ENCODE measurements around the gene TMEM17. TPM values are rescaled to one million over a fixed set of nuclear protein-coding genes. Genes with fewer than 3 reads are reported as not detected.
A peak's percentile ranks its signal among the peaks of the same experiment; 100 is the strongest.

The TMEM17 gene
- total and polyA plus RNA-seq, 9 of the 15 experiments (the other 6 are each of a cell fraction or from before 2014, with no cell fraction given): 0.58 to 2.2 (median 1.2) TPM

DNA sequence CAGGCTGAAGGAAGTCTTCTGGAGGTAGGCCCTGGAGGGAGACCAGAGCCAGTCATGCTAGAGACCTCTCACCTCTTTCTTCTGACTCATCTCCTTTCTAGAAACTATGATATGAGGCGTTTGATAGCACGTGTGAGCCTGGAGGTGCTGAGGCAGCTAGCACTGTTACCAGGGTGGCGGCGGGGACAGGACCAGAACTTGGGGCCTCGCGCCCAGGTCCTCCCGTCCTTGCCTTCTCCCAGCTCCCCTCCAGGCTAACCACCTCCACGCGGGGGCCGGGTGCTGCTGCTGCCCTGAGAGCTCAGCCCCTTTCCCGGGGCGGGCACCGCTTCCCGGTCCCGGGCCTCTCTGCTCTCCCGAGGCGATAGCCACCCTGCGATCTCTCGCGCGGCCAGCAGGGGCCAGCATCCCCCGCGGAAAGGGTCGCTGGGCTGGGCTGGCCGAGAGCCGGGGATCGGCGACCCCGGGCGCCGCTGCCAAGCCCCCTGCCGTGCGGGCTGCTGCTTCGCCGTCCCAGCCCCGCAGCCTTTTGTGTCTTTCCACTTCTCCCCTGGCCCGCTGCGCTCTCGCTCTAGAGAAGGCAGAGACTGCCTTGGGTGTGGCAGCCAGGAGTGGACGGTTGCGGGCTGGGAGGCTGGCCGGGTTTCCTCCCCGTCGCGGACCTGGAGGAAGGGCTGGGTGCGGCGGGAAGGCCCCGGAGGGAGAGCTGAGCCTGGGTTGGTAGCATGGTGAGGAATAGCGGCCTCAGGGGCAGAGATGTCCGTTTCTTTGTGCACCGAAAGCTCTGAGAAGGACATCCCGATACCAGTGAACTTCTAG lies 49.1 kb downstream of the TMEM17 start (continued):
- TF ChIP-seq MAZ (CRISPR knock-in tag; conservative IDR thresholded peaks at IDR 0.05 in 1 of 2, IDR thresholded peaks at IDR 0.05 in 1 of 2): peak; percentile 70 to 81
- TF ChIP-seq ETV1 (tag; conservative IDR thresholded peaks at IDR 0.05; ENCODE audit: low read depth): no peak
- TF ChIP-seq, protein P1, sequence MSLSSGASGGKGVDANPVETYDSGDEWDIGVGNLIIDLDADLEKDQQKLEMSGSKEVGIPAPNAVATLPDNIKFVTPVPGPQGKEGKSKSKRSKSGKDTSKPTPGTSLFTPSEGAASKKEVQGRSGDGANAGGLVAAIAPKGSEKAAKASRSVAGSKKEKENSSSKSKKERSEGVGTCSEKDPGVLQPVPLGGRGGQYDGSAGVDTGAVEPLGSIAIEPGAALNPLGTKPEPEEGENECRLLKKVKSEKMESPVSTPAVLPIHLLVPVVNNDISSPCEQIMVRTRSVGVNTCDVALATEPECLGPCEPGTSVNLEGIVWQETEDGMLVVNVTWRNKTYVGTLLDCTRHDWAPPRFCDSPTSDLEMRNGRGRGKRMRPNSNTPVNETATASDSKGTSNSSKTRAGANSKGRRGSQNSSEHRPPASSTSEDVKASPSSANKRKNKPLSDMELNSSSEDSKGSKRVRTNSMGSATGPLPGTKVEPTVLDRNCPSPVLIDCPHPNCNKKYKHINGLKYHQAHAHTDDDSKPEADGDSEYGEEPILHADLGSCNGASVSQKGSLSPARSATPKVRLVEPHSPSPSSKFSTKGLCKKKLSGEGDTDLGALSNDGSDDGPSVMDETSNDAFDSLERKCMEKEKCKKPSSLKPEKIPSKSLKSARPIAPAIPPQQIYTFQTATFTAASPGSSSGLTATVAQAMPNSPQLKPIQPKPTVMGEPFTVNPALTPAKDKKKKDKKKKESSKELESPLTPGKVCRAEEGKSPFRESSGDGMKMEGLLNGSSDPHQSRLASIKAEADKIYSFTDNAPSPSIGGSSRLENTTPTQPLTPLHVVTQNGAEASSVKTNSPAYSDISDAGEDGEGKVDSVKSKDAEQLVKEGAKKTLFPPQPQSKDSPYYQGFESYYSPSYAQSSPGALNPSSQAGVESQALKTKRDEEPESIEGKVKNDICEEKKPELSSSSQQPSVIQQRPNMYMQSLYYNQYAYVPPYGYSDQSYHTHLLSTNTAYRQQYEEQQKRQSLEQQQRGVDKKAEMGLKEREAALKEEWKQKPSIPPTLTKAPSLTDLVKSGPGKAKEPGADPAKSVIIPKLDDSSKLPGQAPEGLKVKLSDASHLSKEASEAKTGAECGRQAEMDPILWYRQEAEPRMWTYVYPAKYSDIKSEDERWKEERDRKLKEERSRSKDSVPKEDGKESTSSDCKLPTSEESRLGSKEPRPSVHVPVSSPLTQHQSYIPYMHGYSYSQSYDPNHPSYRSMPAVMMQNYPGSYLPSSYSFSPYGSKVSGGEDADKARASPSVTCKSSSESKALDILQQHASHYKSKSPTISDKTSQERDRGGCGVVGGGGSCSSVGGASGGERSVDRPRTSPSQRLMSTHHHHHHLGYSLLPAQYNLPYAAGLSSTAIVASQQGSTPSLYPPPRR (CRISPR knock-in tag; IDR thresholded peaks at IDR 0.05; ENCODE audit: borderline replicate concordance): no peak
- TF ChIP-seq KLF16 (IDR thresholded peaks at IDR 0.05): 0 out of 2 replicates have a peak, but pooled peaks have one; percentile 48
- no peak for TF ChIP-seq NFIX (CRISPR knock-in tag; IDR thresholded peaks at IDR 0.05; ENCODE audit: low read depth)
- no peak for TF ChIP-seq NELFE (IDR thresholded peaks at IDR 0.05; ENCODE audit: insufficient read depth, insufficient read length)
- no peak for TF ChIP-seq PURB (CRISPR knock-in tag; IDR thresholded peaks at IDR 0.05; ENCODE audit: low read depth)
- TF ChIP-seq MYNN (IDR thresholded peaks at IDR 0.05): no peak
- TF ChIP-seq MYNN (CRISPR knock-in tag; IDR thresholded peaks at IDR 0.05): no peak
- TF ChIP-seq, protein P2, sequence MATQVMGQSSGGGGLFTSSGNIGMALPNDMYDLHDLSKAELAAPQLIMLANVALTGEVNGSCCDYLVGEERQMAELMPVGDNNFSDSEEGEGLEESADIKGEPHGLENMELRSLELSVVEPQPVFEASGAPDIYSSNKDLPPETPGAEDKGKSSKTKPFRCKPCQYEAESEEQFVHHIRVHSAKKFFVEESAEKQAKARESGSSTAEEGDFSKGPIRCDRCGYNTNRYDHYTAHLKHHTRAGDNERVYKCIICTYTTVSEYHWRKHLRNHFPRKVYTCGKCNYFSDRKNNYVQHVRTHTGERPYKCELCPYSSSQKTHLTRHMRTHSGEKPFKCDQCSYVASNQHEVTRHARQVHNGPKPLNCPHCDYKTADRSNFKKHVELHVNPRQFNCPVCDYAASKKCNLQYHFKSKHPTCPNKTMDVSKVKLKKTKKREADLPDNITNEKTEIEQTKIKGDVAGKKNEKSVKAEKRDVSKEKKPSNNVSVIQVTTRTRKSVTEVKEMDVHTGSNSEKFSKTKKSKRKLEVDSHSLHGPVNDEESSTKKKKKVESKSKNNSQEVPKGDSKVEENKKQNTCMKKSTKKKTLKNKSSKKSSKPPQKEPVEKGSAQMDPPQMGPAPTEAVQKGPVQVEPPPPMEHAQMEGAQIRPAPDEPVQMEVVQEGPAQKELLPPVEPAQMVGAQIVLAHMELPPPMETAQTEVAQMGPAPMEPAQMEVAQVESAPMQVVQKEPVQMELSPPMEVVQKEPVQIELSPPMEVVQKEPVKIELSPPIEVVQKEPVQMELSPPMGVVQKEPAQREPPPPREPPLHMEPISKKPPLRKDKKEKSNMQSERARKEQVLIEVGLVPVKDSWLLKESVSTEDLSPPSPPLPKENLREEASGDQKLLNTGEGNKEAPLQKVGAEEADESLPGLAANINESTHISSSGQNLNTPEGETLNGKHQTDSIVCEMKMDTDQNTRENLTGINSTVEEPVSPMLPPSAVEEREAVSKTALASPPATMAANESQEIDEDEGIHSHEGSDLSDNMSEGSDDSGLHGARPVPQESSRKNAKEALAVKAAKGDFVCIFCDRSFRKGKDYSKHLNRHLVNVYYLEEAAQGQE (IDR thresholded peaks at IDR 0.05; ENCODE audit: borderline replicate concordance): peak; percentile 94
- TF ChIP-seq, protein P2 (CRISPR knock-in tag; IDR thresholded peaks at IDR 0.05; ENCODE audit: low read depth): no peak
- peak; percentile 33 for TF ChIP-seq U2AF1 (optimal IDR thresholded peaks at IDR 0.05; ENCODE audit: low read depth, low read length)
- TF ChIP-seq, protein P3, sequence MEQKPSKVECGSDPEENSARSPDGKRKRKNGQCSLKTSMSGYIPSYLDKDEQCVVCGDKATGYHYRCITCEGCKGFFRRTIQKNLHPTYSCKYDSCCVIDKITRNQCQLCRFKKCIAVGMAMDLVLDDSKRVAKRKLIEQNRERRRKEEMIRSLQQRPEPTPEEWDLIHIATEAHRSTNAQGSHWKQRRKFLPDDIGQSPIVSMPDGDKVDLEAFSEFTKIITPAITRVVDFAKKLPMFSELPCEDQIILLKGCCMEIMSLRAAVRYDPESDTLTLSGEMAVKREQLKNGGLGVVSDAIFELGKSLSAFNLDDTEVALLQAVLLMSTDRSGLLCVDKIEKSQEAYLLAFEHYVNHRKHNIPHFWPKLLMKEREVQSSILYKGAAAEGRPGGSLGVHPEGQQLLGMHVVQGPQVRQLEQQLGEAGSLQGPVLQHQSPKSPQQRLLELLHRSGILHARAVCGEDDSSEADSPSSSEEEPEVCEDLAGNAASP (IDR thresholded peaks at IDR 0.05): no peak
